Astrocyte of the spinal cord (primary cell): ENCODE data around the gene STOML3.

ENCODE experiments used
- DNase-seq: peaks from one replicate; pipeline ENCODE4 v3.0.0; 2011; ENCODE audit warnings: low read depth, low spot score
- H3K4me3 ChIP-seq: 2 replicates; pipeline ENCODE4 v1.5.1; 2011; ENCODE audit warnings: low read depth, mild to moderate bottlenecking, low read length, moderate library complexity
- CTCF ChIP-seq: IDR thresholded peaks from 2 replicates; pipeline ENCODE4 v1.5.1; 2012; ENCODE audit warnings: low read depth, mild to moderate bottlenecking, low read length, inconsistent platforms
- in situ Hi-C: cut with HindIII; loops from 2 replicates; pipeline ENCODE4 v1.10.0; 2017; ENCODE audit warnings: low sequenced_read_pairs

STOML3 gene

GRCh38 chr13:38954291-38954690 lies 36.3 kb downstream of the STOML3 start:
- H3K4me3 ChIP-seq: no peak overlapping the region
- TF ChIP-seq CTCF: no peak
- DNase-seq: no peak
- in situ Hi-C loops: no loop called here

GRCh38 chr13:38952827-38953226 lies 37.8 kb downstream of the STOML3 start:
- in situ Hi-C loops: no loop called here
- no peak for TF ChIP-seq CTCF
- no peak overlapping the region for H3K4me3 ChIP-seq
- DNase-seq: no peak

- H3K4me3 ChIP-seq: no peak overlapping the region
- no peak for DNase-seq
- in situ Hi-C loops: no loop called here
- no peak for TF ChIP-seq CTCF
Observed at GRCh38 chr13:38951525-38952313, 38.9 kb downstream of the STOML3 start.

GRCh38 chr13:38950987-38951386 lies 39.6 kb downstream of the STOML3 start:
- no peak overlapping the region for H3K4me3 ChIP-seq
- TF ChIP-seq CTCF: no peak
- in situ Hi-C loops: no loop called here
- DNase-seq: no peak

GRCh38 chr13:38947054-38947453 lies 43.6 kb downstream of the STOML3 start:
- DNase-seq: no peak
- TF ChIP-seq CTCF: no peak
- in situ Hi-C loops: no loop called here
- H3K4me3 ChIP-seq: no peak overlapping the region

- no peak for DNase-seq
- no peak for TF ChIP-seq CTCF
- in situ Hi-C loops: no loop called here
- H3K4me3 ChIP-seq: no peak overlapping the region
Observed at GRCh38 chr13:38944219-38944618, 46.4 kb downstream of the STOML3 start.
